GM21526 (cell line): ENCODE results near the gene PTF1A.
"Not testable (repeated sequence)": the region's sequence is repeated elsewhere in the genome, so short reads cannot be mapped to it uniquely, and the experiment has no call there.

Experiments used
- ATAC-seq: cut with Tn5 transposase; IDR thresholded peaks from one replicate; pipeline ENCODE4 v1.9.1; 2021; ENCODE audit warnings: moderate library complexity; ENCODE audit not compliant: unreplicated experiment, low FRiP score

Gene PTF1A

DNA sequence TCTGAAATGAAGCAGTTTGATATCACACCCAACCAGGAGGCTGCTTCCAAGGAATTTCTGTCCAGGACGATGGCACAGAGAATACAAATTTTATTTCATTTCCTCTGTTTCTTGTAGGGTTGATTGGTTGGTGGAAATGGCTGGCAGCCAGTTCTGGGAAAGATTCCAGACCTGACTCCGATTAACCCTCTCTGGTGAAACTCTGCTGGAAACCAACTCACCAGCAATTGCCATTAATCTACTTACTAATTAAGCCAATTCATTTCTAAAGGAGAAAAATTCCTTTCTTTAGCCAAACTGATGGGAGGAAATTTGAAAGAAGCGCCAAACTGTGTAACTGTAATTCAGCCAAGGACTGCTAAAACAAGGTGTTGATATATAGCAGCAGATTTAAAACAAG lies 10.7 kb downstream of the PTF1A start:
- ATAC-seq, result no peak

DNA sequence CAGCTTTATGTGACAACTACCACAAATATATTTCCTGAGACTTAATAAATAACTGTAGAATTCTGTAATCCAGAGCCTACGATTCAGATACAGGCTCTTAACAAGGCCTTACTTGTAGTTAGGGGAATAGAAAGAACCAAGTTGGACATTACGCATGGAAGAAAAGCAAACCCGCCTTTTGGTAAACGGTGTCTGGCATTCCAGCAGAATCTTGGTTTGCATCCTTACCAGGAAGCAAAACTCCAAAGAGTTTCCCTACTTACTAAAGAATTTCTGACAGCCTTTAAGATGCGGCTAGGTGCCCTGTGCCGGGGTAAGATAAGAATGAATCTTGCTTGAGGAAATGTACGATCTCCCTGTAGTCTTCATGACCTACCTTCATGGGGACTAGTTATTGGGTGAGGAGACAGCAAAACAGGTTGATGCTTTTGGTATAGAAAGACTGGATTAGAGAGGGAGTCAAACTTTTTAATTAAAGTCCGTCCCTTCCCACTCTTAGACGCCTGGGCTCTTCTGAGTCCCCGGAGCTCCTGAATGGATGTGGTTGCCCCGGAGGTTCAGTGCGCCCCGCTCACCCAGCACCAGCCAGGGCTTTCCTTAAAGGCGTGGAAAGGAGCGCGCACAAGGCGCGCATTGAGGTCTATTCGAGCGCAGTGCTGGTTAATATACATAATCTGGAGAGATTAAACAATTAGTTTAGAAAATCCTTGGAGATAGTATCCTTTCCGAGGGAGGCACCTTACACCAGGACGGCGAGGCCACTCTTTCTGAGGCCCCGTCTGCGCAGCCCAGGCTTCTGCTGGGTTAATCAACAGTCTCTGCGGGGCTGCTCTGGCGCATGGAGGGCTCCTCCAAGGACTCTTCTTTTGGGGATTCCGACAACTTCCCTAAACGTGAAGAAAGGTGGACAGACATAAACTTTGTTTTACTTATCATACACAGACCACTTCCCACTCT lies 11.5 kb downstream of the PTF1A start:
- ATAC-seq, result no peak

GRCh38 chr10:23204773-23205172 lies 12.7 kb downstream of the PTF1A start:
- no peak for ATAC-seq

GRCh38 chr10:23205972-23206642 lies 14.0 kb downstream of the PTF1A start:
- ATAC-seq, result no peak

DNA sequence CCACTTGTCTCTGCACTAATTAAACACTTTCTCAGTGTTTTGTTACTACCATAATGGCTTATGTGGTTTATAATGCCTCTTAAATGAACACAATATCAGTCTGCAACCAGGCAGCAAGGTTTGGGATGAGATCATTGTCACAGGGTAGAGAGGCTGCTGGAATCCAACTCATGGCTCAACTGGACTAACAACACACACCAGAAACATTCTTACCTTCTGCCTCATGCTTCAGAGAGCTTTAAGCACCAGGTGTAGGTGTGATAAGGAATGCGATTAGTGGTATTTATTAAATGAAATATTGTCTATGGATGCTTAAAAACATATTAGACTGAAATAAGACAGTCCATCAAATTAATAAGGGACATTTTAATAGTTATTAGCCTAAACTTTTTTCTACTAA lies 25.4 kb downstream of the PTF1A start:
- no peak for ATAC-seq

DNA sequence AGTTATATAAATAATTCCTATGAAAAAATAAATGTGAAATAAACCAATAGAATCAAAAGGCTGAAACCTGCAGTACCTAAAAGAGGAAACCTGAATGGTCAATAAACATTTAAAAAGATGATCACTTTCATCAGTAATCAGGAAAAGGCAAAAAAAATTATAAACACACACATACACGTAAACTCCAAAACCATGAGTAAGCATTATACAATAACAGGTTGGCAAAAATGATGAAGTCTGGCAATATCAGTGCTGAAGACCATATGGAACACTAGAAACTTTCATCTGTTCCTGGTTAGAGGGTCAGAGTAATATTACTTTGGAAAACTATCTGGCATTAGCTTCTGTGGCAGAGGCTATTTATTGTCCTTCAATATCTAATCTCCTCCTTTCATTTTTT lies 38.5 kb downstream of the PTF1A start:
- no peak for ATAC-seq

DNA sequence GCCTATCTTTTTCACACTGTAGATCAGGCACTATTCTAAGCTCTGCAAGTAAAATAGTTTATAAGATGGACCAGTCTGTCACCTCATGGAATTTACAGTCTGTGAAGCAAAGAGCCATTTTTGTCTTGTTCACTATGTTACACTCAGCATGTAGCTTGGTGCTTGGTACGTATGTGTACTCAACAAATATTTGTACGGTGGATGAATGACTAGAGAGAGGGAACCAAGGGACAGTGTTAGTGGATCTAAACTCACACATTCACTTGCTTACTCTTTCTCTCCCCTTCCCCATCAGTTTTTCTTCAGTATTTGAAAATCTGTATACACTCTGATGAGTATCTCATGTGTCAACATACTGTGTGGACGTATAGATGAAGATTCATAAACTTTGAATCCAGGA lies 45.9 kb downstream of the PTF1A start:
- no peak for ATAC-seq

DNA sequence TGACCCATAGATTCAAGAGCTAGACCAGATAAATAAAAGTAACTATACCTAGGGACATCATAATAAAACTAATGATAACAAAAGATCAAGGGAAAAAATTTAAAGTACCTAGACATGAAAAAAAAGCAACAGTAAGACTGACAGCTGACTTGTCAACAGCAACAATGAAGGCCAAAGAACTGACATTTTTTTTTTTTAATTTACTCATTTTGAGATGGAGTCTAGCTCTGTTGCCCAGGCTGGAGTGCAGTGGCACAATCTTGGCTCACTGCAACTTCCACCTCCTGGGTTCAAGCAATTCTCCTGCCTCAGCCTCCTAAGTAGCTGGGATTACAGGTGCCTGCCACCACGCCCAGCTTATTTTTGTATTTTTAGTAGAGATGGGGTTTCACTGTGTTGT lies 49.7 kb downstream of the PTF1A start:
- ATAC-seq, result not testable (repeated sequence)
